Stimulated activated memory B cell treated with anti-CD40 and anti-IgM and Interleukin-4, amounts not matched to agents 10 μg/mL and 1 μg/mL and 100 μg/mL, for 72 hours (primary cell): Measurements from ENCODE around the gene CYP11A1.
A peak's percentile ranks its signal among the peaks of the same experiment; 100 is the strongest.

Source experiments
- ATAC-seq: fragments of 150-1000 bp; cut with Tn5 transposase; 2 replicates; pipeline ENCODE4 v1.10.0; 2021
- H3K27ac Mint-ChIP-seq: one replicate; pipeline ENCODE4 v1.8.0; 2022; ENCODE audit warnings: mild to moderate bottlenecking, mixed read lengths
- H3K27me3 Mint-ChIP-seq: one replicate; pipeline ENCODE4 v1.8.0; 2022; ENCODE audit warnings: mixed read lengths
- H3K36me3 Mint-ChIP-seq: one replicate; pipeline ENCODE4 v1.8.0; 2022; ENCODE audit warnings: mixed read lengths
- H3K4me1 Mint-ChIP-seq: one replicate; pipeline ENCODE4 v1.8.0; 2022; ENCODE audit warnings: mixed read lengths
- H3K4me3 Mint-ChIP-seq: one replicate; pipeline ENCODE4 v1.8.0; 2022; ENCODE audit warnings: mild to moderate bottlenecking, moderate library complexity, mixed read lengths
- H3K9me3 Mint-ChIP-seq: one replicate; pipeline ENCODE4 v1.8.0; 2022; ENCODE audit warnings: mixed read lengths

The CYP11A1 gene

DNA sequence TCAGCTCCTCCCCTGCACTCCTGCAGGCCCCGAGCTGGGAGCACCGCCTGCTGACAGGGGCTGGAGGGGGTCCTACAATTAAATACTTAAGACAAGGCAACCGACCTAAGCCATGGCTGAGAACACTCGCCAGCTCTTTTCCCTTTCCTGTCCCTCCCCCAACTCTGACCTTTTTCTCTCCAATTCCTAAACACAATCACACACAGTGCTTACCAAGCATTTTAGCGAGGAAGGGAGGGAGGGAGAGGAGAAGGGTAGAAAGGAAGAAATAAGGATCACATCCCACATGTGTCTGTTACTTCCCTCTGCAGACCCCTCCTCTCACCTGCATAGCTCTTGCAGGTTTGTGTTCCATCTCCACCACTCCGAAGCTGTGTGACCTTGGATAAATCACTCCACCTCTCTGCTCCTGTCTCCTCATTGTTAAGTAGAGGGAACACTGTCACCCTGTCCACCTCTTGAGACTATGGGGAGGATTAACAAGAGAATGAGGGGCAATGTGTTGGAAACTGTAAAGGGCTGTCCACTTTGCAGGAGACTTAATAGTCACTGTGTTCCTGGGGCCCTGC is 63.6 kb downstream of the CYP11A1 start:
- Mint-ChIP-seq H3K9me3 (no peaks in the 10 kb centered on the region), H3K4me1 (peaks cover 5% of the 10 kb centered on the region), H3K4me3 (no peak overlapping the region), H3K27me3 (peaks cover 93% of the 10 kb centered on the region), H3K36me3 (no peaks in the 10 kb centered on the region), H3K27ac (no peak overlapping the region)
- no peak for ATAC-seq

DNA sequence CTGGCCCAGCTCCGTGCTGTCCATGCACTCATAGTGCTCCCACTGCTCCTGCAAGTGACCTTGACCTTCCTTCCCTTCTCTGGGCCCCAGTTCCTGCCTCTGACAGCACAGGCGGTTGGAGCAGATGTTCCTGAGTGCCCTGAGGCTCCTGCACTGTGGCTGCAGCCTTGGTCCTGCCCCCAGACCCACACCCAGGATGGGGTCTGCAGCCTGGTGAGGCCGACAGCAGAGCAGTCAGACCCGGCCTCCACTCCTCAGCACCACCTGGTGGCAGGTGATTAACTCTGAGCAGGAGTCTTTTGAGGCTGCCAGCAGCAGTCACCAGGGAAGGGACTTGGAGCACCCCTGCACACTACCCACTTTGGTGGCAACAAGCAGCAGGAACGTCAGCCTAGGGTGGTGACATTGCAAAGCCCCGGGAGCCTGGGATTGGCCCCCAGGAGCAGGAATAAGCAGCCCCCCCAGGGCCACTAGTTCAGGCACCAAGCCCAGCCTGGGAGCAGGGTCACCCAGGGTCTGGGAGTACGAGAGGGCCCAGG is 64.6 kb downstream of the CYP11A1 start:
- Mint-ChIP-seq H3K4me3 (no peak overlapping the region), H3K27me3 (peaks cover 84% of the 10 kb centered on the region), H3K9me3 (no peaks in the 10 kb centered on the region), H3K36me3 (no peaks in the 10 kb centered on the region), H3K4me1 (peaks cover 5% of the 10 kb centered on the region), H3K27ac (no peak overlapping the region)
- no peak for ATAC-seq

DNA sequence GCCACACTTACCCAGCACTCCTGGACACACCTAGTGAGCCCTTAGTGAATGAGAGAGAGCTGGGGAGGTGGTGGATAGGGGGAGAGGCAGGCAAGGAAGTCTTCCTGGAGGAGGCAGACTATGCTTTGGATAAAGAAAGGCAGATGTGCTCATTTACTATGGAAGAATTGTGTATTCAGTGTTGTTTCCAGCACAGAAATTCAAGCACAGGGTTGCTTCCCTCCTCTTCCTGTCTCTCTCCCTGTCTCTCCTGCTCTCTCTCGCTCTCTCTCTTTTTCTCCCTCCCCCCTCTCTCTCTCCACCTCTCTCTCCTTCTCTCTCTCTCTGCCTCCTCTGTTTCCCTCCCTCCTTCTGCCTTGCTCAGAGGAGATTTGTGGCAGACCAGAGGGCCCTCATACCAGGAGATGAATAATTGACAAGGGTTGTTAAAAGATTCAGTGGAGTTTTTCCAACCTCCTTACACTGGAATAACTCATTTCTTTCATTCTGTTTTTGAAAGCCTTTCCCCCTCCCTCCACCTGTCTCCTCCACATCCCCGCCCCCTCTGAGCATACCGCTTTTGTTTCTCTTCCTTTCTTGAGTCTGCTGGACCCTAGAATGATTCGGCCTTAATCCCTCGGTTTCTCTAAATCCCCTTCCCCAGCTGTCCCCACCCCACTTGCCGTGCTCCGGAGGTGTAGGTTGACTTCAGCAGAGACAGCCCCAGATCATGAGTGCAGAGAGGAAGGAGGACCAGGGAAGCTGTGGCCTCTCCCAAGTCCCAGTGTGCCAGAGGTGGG is 65.7 kb downstream of the CYP11A1 start:
- Mint-ChIP-seq H3K27me3 (peaks cover 76% of the 10 kb centered on the region), H3K36me3 (no peaks in the 10 kb centered on the region), H3K4me3 (no peak overlapping the region), H3K9me3 (no peaks in the 10 kb centered on the region), H3K27ac (no peak overlapping the region), H3K4me1 (peaks cover 5% of the 10 kb centered on the region)
- no peak for ATAC-seq

DNA sequence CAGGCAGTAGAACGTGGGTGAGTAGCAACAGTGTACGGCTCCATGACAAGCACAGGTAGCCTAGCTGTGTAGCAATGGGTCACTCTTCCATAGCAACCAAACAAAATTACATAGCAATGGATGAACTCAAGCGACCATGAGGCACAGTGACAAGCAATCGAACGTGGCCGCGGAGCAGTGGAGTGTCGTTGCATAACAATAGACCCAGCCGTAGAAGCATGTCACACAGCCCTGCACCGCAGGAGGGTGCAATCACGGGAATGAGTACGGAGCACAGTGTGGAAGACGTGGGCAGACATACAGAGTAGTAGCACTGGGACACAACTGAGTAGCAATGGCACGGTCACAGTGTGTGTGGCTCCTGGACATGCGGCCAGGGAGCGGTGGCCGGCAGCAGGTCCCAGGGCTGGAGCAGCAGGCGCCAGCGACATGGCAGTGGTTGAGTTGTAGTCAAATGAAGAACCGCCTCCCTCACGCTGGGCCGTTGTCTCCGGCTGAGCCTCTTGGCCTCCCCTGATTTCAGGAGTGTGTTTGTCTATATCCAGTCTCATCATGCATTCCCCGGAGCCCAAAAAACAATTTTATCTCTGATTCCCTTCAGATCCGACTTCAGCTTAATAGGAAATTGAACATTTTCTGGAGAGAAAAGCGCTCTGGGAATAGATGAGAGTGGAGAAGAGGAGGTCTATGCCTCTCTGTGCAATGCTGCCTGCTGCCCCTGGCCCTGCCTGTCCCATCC is 67.2 kb downstream of the CYP11A1 start:
- ATAC-seq, result no peak
- H3K27ac Mint-ChIP-seq, result no peak overlapping the region
- peaks cover 64% of the 10 kb centered on the region for H3K27me3 Mint-ChIP-seq
- no peak overlapping the region for H3K4me3 Mint-ChIP-seq
- peaks cover 5% of the 10 kb centered on the region for H3K4me1 Mint-ChIP-seq
- H3K36me3 Mint-ChIP-seq, result no peaks in the 10 kb centered on the region
- no peaks in the 10 kb centered on the region for H3K9me3 Mint-ChIP-seq

DNA sequence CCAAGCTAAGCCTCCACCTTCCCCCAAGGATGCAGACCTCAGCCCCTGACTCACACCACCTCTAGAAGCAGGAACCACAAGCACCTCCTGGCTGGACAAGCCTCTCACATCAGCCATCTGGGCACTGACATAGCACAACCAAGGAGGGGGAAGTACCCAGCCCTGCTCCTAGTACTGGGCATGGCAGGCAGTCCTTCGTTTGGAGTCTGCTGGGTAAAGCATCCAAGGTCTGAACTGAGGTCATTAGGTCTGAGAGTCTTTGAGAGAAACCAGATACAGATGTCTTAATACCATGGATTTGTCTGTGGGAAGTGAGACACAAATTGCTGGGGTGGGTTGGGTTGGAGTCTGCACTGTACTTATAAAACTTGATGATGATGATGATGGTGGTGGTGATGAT is 69.6 kb downstream of the CYP11A1 start:
- Mint-ChIP-seq H3K4me1 (peaks cover 4% of the 10 kb centered on the region), H3K36me3 (no peaks in the 10 kb centered on the region), H3K27me3 (peaks cover 58% of the 10 kb centered on the region), H3K9me3 (no peaks in the 10 kb centered on the region), H3K27ac (no peak overlapping the region), H3K4me3 (no peak overlapping the region)
- ATAC-seq, result peak; percentile 31

DNA sequence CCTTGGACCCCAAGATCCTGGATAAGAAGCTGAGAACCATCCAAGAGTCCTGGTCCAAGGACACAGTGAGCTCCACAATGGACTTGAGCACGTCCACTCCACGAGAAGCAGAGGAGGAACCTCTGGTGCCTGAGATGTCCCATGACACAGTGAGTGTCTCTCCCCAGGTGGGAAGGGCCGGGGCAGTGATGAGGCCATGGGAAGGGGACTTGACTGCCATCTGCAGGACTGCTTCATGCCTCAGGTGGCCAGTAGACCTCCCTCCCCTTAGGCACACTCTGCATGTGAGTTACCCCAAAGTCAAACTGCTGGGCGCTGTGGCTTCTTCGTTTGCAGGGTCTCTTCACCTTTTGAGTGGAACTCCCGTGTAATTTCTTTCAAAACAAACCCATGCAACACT is 71.6 kb downstream of the CYP11A1 start:
- H3K27me3 Mint-ChIP-seq, result peaks cover 54% of the 10 kb centered on the region
- no peak overlapping the region for H3K27ac Mint-ChIP-seq
- ATAC-seq, result no peak

DNA sequence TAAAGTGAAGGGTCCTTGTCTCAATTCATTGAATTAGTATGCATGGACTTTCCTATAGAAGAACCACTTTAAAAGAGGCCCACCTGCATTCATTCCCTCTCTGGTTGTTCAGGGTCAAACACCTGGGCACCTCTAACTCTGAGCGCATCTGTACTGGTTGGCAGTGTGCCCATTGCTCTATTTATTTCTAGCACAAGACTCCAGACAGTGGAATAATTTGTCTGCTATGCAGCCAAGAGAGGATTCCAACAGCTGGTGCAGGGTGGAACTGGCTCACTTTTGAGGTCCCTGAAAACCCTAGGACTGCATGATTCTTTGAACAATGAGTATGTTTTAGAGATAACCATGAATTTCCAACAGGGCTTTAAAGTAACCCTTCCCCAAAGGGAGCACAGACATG is 73.4 kb downstream of the CYP11A1 start:
- H3K9me3 Mint-ChIP-seq, result peaks cover 3% of the 10 kb centered on the region
- H3K36me3 Mint-ChIP-seq, result no peaks in the 10 kb centered on the region
- peaks cover 46% of the 10 kb centered on the region for H3K27me3 Mint-ChIP-seq
- ATAC-seq, result no peak
- no peak overlapping the region for H3K27ac Mint-ChIP-seq
- H3K4me3 Mint-ChIP-seq, result no peak overlapping the region
- peaks cover 8% of the 10 kb centered on the region for H3K4me1 Mint-ChIP-seq

More for the DNA sequence above, 71.6 kb downstream of the CYP11A1 start:
- Mint-ChIP-seq H3K36me3 (no peaks in the 10 kb centered on the region), H3K4me3 (no peak overlapping the region), H3K4me1 (peaks cover 8% of the 10 kb centered on the region), H3K9me3 (peaks cover 3% of the 10 kb centered on the region)

DNA sequence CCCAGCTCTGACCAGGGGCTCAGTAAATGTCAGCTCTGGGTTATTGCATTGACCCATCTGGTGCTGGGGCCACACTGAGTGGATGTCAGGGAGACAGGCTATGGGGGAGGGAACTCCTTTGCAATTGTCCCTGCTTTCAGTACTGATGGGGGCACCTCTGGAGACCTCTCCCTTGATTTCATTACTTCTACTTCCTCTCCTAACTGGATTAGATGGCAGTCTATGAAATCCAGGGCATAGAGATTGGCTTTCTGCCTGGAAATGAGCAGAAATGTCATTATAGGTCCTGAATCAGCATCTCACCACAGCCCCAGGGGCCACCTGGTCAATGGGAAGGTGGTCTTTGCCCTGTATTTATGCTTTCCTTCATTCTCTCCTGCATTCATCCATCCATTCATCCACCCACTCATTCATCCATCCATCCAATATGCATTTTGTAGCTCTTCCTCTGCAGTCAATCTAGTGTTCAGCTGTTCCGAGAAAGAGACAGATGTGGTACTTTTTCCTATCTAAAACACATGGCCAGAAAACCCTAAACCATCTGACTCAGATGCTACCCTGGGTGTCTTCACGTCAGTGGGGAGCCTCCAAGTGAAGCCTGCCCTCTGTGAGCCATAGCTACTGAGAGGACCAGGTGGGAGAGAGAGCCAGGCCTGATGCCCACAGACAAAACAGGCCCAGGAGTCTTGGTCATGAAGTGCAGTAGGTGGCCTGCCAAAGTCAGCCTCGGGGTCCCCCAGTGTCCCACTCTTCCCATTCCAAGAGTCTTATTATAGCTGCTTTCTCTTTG is 74.2 kb downstream of the CYP11A1 start:
- Mint-ChIP-seq H3K4me3 (no peak overlapping the region), H3K27me3 (peaks cover 46% of the 10 kb centered on the region), H3K4me1 (peaks cover 8% of the 10 kb centered on the region), H3K36me3 (no peaks in the 10 kb centered on the region), H3K9me3 (peaks cover 3% of the 10 kb centered on the region), H3K27ac (no peak overlapping the region)
- ATAC-seq, result no peak

DNA sequence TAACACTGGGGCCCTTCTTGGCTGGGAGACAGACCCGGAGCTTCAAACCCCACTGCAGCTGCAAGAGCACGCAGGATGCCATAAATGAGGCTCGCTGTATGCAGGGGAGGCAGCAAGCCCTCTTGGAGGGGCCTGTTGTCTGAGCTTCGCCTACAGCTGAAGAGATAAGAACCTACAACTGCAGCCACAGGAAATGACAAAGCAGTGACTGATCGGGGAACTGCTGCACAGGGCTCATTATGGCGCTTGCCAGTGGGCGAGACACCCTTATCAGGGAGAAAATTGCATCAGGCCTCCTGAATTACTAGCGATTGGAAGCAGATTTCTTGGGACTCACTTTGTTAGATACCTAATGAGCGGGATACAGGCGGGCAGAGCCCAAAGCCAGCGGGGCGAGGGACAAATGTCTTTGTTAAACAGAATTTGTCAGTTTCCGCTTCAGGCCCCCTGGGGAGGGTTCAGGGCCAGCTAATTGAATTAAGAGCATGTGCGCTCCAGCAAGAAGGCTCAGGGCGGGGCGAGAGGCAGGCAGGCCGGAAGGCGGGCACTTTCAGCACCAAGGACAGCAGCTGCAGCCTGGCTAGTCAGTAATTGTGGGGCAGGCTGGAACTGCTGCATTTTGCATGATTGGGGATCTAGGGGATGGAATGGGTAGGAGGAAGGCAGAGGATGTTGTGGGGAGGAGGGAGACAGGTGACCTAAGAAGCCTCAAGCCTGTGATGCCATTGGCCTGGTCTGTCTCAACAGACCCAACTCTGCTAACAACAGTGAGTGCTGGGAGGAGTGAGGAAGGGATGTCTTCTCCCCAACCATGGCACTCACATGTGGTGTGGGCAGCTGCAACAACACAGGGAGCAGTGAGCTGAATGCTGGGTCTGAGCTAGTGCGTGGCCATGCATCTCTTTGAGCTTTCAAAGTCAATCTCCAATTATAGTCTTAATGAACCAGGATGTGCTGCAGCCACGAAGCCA is 76.1 kb downstream of the CYP11A1 start:
- ATAC-seq, result peak; percentile 52
- H3K27ac Mint-ChIP-seq, result no peak overlapping the region
- H3K27me3 Mint-ChIP-seq, result peaks cover 61% of the 10 kb centered on the region
- H3K9me3 Mint-ChIP-seq, result peaks cover 3% of the 10 kb centered on the region
- no peak overlapping the region for H3K4me3 Mint-ChIP-seq
- H3K4me1 Mint-ChIP-seq, result peaks cover 8% of the 10 kb centered on the region
- H3K36me3 Mint-ChIP-seq, result no peaks in the 10 kb centered on the region

DNA sequence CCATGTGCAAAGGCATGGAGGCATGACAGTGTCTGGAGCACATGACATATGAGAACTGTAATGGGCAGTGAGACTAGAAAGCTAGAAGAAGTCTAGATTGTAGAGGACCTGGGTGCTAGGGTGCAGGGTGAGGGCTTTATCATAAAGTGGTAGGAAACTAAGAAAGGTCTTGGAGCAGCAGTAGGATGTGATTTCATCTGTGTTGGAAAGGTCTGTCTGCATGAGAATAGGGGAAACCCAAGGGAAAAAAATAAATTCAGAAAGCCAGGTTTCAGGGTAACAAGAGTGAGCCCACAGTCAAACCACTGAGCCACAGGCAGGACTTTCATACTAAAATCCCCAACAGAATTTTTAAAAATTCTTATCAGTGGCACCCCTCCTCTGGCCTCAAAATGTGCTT is 76.8 kb downstream of the CYP11A1 start:
- no peak overlapping the region for H3K4me3 Mint-ChIP-seq
- peaks cover 67% of the 10 kb centered on the region for H3K27me3 Mint-ChIP-seq
- ATAC-seq, result no peak
- peaks cover 8% of the 10 kb centered on the region for H3K4me1 Mint-ChIP-seq
- H3K9me3 Mint-ChIP-seq, result peaks cover 3% of the 10 kb centered on the region
- no peaks in the 10 kb centered on the region for H3K36me3 Mint-ChIP-seq
- no peak overlapping the region for H3K27ac Mint-ChIP-seq

DNA sequence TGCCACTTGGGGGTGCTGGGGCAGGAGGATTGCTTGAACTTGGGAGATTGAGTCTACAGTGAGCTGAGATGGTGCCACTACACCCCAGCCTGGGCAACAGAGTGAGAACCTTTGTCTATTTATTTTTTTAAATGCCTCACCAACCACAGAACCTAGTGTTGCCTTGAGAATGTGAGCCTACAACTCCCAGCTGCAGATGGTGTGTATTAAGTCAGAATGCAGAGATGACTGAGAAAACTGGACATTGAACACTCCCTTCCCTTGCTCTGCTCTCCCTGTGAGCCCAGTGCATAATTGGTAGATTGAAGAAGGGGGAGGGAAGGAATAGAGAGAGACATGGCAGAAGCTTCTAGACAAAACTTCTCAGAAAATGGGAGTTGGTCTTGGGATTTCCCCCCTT is 77.8 kb downstream of the CYP11A1 start:
- no peaks in the 10 kb centered on the region for H3K36me3 Mint-ChIP-seq
- no peak overlapping the region for H3K4me3 Mint-ChIP-seq
- H3K4me1 Mint-ChIP-seq, result peaks cover 8% of the 10 kb centered on the region
- peaks cover 65% of the 10 kb centered on the region for H3K27me3 Mint-ChIP-seq
- no peak overlapping the region for H3K27ac Mint-ChIP-seq
- peaks cover 3% of the 10 kb centered on the region for H3K9me3 Mint-ChIP-seq
- ATAC-seq, result no peak
